Activated CD4-positive, alpha-beta T cell treated with anti-CD3 and anti-CD28 coated beads for 4 hours (primary cell): Measurements from ENCODE around the gene RNF225.
A peak's percentile ranks its signal among the peaks of the same experiment; 100 is the strongest.
"Not testable (repeated sequence)": the region's sequence is repeated elsewhere in the genome, so short reads cannot be mapped to it uniquely, and the experiment has no call there.

ENCODE experiments used
- DNase-seq, 2 donors: peaks; one replicate each; pipeline ENCODE4 v3.0.0-alpha.2; 2020

The RNF225 gene

DNA sequence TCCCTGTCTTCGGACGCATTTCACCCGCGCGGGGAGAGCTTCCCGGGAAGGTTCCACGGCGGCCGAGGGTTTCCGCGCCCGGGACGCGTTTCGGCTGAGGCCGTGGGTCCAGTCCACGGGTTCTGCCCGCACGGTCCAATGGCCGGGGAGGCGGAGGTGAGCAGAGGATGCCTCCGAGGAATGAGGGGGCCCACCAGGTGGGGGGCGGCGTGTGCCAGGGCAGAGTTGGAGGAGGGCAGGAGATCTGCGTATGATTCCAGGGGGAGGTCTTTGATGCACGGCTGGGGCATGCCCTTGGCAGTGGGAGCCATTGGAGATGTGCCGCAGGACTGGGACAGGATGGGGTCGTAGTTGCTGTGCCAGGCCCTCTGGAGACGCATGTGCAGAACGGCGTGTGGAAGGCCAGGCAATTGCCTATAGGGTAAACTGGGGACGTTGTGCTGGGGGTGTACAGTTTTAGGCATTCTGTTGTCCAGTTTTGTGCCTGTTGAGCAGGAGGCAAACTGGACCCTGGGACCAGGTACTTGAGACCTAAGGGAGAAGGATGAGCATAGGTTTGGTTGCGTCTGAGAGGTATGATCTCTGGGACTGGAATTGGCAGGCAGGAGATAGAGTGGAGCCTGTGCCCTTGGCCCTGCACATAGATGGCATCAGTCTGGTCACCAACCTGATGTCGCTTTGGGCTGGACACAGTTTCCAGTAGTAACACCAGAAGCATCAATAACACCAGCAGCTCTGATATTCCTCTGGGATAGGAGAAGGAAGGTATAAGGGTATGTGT, 13.7 kb downstream of the RNF225 start:
- no peak for DNase-seq

DNA sequence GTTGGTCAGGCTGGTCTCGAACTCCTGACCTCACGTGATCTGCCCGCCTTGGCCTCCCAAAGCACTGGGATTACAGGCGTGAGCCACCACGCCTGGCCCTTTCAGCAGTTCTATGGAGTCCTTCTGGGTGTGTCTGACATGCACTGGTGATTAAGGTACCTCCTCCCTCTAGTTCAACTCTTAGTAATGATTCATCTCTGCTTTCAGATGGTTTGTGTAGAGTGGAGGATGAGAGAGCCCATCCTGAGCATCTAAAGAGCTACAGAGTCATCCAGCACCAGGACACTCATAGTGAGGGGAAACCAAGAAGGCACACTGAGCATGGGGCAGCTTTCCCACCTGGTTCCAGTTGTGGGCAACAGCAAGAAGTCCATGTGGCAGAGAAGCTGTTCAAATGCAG, 21.1 kb downstream of the RNF225 start:
- DNase-seq = no peak

DNA sequence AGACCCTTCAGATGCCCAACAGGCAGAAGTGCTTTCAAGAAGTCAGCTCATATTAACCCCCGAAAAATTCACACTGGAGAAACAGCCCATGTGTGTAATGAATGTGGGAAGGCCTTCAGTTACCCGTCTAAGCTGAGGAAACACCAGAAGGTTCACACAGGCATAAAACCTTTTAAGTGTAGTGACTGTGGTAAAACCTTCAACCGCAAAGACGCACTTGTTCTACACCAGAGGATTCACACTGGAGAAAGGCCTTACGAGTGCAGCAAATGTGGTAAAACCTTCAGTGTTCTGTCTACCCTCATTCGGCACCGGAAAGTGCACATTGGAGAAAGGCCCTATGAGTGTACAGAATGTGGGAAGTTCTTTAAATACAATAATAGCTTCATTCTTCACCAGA, 21.6 kb downstream of the RNF225 start:
- no peak for DNase-seq

DNA sequence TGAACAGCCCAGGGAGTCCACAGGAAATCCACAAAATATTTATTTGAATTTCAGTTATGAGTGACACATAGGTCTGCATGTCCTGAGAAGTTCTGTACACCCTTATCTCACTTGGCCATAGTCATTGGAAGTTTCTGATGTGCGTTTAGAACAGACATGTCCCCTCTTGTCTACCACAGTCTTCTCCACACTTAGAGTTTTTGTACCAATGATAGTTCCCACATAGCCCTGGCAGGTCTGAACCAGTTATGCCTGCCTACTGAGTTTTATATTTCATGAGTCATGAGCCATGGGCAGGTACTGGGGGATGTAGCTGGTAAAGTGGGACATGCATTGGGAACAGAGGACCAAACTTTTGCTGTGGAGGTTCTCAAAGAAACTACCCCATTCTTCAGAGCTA, 33.2 kb downstream of the RNF225 start:
- no peak for DNase-seq

DNA sequence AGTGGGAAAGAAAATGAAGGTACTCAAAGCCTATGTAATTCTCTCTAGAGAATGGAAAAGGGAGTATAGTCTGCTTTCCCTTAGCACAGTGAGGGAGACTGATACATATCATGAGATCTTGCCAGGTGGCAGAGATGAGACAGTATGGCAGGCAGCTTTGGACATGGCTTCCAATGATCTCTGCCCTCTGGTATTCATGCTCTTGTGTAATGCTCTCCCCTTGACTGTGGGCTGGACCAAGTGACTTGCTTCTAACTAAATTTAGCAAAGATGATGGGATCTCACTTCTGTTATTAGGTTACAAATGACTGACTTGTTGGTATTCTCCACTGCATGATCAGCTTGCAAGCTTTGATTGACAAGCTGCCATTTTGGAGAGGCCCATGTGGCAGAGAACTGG, 34.3 kb downstream of the RNF225 start:
- DNase-seq = no peak

DNA sequence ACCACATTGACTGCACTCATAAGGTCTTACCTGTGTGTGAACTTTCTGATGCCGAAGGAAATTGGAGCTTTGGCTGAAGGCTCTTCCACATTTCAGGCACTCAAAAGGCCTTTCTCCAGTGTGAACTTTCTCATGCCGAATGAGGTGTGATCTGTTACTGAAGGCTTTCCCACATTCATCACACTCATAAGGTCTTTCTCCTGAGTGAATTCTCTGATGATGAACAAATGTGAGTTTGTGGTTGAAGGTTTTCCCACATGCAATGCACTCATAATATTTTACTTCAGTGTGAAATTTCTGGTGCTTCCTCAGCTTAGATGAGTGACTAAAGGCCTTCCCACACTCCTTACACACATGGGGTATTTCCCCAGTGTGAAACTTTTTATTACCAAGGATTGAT, 38.8 kb downstream of the RNF225 start:
- no peak for DNase-seq

DNA sequence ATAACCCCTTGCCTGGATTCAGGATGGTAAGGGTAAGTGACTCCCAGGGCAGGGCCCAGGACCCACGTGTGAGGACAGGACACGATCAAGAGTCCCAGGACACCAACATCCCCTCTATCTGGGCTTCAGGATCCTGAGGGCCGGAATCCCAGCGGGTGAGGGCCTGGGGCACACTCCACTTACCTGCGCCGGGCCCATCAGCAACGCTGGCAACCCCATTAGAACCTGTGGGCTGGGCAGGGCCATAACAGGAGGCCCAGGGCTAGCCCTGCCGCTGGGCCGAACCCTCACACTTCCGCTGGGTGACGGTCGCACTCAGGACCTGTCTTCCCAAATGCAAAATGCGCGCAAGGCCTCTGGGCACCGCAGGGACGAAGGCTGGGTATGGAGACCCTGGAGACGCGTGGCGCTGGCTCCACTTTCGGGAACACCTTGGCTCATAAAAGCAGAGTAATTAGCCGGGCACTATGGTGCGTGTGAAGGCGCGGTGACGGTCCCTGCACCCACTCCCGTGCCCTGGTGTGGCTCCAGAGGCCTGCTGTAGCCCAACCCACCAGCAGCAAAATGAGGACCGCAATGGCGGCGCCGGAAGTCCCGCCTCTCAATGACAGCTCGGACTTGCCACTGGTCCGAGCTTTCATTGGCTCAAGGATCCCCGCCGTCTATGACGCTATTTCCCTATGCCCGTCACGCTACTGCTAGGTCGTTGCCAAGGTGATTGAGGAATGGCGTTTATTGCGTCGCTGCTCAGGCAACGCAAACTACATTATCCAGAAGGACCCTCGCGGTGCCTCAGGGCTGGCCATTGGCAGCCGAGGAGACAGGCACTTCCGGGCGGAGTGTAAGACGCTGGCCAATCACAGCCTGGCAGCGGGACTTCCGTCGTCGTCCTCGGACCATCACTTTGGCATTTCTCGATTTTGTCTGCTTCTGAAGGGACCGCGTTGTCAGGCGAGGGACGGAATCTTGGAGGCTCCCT, 44.4 kb downstream of the RNF225 start, which contains the start of gene ZNF132:
Gene ZNF132, minus strand, starts transcription at position 578 of the 979 bp plus-strand sequence. Its CDS starts 332 bp downstream, at position 246.
- DNase-seq = peak; percentile 92 to 94

DNA sequence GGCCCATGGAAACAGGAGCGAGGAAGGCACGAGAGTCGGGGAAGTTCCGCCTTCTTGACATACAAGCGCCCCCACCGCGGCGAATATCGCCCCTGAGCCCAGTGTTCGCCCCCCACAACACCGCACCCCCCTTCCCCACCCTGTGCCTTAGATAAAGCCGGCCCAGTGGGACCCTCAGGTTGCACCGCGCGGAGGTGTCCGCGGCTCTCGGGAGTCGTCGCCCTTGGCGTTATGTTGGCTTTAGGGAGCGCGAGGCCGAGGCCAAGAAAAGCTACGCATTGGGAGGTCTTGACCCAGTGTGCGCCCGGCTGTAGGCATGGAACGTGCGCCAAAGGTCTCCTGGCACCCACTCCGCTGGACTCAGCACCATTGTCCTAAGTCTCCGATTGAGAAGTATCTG, 45.1 kb downstream of the RNF225 start:
- no peak for DNase-seq

DNA sequence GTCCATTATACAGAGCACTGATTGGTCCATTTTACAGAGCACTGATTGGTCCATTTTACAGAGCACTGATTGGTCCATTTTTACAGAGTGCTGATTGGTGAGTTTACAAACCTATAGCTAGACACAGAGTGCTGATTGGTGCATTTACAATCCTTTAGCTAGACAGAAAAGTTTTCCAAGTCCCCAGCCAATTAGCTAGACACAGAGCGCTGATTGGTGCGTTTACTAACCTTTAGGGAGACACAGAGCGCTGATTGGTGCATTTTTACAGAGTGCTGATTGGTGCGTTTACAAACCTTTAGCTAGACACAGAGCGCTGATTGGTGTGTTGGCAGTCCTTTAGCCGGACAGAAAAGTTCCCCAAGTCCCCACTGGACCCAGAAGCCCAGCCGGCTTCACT, 47.5 kb downstream of the RNF225 start:
- not testable (repeated sequence) for DNase-seq
